Stimulated activated CD4-positive, alpha-beta T cell treated with anti-CD3 and anti-CD28 coated beads, Interleukin-12 subunit alpha, Interleukin-12 subunit beta, amount 100 ng/mL, for 48 hours (primary cell): ENCODE results near the gene TIMM9.
"Not testable (repeated sequence)": the region's sequence is repeated elsewhere in the genome, so short reads cannot be mapped to it uniquely, and the experiment has no call there.

Experiments
- DNase-seq, 3 donors: peaks; one replicate each; pipeline ENCODE4 v3.0.0-alpha.2; 2020; ENCODE audit warnings: low read depth in 2 of 3, low spot score in 1 of 3

Gene TIMM9, protein sequence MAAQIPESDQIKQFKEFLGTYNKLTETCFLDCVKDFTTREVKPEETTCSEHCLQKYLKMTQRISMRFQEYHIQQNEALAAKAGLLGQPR

DNA sequence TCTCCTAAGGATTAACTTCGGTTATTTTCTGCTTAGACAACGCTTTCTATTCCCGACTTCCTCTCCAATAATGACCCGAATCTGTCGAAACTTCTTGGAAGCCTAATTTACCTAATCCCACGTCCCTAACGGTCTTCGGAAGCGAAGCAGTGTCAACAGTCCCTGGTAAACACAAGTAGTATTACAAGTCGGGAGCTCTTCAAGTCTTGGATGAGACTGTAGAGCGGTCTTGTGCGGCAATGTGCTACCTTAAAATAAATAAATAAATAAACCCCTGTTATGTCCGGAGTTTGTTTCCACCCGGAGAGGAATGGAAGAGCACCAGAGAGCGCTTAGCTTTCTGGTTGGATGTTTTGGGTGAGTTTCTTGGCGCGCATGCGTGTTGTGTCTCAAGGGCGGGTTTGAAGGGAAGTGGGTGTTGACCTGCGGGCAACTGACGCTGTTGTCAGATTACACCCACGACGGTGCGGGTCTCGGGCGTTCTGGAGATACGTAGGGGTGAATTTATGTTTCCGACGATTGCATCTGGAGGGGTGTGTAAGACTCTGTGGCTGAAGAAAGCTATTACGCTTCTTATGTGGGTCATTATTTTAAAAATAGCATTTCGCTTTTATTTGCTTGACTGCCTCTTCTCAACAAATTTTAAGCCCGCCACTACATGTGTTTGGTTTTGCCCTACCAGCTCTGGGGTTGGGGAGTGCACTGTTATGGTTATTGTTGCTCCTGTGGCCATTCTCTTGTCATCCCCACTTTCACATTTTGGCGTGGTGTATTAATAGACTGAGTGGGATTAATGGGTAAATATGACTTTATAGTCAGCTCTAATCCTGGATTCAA is at the start of gene TIMM9, which contains the start of gene KIAA0586:
TIMM9 (minus strand) TSS at position 251 of the 837 bp plus-strand sequence. CDS start 15,586 bp downstream, outside the sequence.
KIAA0586 (plus strand) TSS at position 439 of the 837 bp plus-strand sequence. CDS start 546 bp downstream, outside the sequence.
- peak; percentile 93 to 95 (median 94) for DNase-seq

DNA sequence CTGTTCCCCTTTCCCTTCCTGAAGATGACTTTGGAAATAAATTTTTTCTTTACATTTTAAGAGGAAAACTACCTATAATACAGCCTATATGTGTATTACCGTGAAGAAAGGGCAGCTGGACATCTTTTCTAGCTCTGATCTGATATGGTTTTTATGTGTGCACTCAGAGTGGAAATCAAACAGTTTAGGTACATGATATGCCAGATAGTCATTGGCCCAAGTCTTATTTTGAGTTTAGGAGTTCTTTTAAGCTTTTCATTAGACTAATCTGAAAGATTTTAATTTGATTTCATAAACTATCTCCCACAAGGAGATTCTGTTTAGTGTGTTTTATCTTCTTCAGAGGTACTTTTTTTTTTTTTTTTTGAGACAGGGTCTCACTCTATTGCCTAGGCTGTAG is 49.0 kb upstream of the TIMM9 start:
- DNase-seq, result no peak

DNA sequence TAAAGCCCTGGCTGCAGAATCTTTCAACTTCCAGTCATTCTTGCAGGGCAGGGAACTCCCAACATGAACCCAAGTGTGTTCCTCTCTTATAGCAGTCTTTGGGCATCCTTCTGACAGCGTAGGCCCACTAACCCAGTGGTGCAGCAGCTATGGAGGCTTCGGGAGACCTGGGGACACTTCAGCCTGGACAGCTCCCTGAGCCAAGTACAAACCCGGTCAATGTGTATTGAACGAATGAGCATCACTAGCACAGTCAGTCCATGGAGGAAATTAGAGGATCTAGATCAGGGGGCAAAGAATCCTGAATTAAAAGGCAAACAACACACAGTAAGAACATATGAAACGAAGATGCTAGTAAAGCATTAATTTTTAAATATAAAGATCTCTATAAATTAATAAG is 42.0 kb upstream of the TIMM9 start:
- DNase-seq, result no peak

DNA sequence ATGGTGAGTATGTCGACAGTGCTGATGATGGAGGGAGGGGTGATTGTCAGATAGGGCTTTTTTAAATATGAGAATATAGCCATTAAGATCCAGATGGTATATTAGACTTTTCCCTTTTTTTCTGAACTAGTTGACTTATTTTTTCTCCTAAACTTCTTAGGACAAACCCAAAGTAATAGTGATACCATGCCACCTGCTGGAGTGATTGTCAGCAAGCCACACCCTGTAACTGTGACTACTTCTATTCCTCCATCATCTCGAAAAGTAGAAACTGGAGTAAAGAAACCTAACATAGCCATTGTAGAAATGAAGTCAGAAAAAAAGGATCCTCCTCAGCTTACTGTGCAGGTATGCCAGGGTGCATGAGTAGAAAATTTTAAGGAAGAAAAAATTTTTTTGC is 40.2 kb upstream of the TIMM9 start:
- no peak for DNase-seq

DNA sequence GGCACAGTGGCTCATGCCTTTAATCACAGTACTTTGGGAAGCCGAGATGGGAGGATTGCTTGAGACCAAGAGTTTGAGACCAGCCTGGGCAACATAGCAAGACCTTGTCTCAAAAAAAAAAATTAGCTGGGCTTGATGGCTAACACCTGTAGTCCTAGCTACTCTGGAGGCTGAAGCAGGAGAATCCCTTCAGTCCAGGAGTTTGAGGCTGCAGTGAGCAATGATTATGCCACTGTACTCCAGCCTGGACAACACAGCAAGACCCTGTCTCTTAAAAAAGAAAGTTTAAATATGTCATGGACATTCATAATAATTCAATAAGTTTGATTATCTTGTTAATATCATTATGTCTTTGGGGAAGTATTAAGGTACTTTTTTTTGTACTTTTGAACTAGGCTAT is 39.1 kb upstream of the TIMM9 start:
- DNase-seq, result no peak

DNA sequence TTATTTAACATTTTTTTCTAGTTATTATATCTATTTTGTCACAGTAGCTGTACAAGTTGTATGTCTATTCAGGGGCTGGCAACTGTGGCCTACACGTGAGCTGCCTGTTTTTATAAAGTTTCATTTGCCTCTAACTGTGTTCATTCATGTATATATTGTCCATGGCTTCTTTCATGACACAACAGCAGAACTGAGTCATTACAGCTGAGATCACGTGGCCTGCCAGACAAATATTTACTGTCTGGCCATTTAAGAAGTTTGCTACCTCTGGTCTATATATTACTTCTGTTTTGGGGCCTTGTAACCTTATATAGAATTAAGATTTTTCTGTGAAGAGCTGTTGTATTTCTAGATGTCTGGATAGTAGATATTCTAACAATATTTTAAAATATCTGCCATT is 38.1 kb upstream of the TIMM9 start:
- DNase-seq, result no peak

DNA sequence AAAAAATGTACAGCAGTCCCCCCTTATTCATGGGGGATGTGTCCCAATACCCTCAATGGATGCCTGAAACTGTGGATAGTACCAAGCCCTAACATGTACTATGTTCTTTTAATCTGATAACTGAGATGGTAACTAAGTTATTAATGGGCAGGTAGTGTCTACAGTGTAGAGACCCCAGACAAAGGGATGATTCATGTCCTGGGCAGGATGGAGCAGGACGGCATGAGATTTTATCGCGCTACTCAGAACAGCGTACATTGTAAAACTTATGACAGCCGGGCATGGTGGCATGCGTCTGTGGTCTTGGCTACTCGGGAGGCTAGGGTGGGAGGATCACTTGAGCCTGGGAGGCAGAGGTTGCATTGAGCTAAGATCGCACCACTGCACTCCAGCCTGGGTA is 37.3 kb upstream of the TIMM9 start:
- DNase-seq, result no peak

DNA sequence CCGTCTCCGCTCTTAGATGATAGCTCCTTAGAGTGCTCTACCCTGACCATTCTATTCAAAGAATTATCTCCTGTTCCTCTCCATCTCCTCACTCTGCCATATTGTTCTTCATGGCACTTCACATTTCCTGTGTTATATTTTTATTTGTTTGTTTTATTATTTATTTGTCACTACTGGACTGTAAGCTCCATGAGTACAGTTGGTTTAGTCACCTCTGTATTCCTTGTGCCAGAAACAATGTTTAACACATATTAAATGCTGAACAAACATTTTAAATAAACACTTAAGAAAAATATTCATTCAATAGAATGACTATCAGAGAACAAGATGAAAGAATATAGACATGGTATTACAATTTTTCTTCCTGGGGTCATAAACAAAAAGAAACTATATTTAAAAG is 35.8 kb upstream of the TIMM9 start:
- no peak for DNase-seq

DNA sequence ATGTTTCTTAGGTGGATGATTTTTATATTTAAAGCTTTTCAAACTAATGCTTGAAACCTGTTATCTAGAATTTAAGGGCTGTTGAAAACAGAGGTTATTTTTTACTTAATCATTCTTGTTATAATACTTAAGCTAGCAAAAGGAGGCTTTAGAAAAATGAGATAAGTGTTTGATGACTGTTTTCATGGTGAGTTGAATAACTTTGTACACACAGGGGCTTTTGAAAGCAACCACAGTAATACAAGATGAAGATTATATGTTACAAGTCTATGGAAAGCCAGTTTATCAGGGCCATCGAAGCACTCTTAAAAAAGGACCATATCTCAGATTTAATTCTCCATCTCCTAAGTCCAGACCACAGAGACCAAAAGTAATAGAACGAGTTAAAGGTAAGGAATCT is 33.4 kb upstream of the TIMM9 start:
- no peak for DNase-seq

DNA sequence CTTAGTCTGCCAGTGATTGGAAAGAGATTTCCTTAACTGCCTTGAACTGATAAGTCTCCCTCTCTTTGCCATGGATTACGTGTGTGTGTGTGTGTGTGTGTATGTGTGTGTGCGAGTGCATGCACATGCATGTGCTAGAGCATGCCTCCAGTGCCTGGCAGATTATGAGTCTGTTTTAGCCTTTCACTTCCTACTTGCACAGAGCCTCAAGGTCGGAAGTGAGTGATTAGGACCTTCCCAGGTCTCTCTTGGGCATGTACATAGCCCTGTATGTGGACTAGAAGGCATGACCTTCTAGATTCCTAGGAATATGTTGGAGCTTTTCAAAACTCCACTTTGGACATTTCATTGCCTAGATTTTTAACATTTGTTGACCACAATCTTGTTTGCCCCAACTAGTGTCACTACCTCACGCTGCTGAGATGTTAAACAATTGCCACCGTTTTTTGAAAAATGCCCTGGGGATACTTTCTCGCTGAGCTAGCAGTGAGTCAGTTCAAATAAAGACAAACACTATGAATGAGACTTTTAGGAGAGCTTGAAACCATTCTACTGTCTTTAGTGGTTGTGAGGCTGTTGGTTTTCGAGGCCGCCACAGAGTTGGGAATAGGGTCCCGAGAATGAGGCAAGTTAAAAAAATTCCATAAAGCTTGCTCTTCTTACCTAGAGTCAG is 28.4 kb upstream of the TIMM9 start:
- DNase-seq, result no peak

DNA sequence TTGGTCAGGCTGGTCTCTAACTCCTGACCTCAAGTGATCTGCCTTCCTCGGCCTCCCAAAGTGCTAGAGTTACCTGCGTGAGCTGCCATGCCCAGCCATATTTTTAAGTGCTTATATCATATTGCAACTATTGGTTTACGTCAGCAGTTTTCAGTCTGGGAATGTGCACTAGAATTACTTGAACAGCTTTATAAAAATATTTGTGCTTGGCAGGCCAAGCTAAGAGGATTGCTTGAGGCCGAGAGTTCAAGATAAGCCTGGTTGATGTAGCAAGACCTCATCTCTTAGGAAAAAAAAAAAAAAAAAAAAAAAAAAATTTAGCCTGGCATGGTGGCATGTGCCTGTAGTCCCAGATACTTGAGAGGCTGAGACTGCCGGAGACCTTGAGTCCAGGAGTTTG is 17.3 kb upstream of the TIMM9 start:
- no peak for DNase-seq

DNA sequence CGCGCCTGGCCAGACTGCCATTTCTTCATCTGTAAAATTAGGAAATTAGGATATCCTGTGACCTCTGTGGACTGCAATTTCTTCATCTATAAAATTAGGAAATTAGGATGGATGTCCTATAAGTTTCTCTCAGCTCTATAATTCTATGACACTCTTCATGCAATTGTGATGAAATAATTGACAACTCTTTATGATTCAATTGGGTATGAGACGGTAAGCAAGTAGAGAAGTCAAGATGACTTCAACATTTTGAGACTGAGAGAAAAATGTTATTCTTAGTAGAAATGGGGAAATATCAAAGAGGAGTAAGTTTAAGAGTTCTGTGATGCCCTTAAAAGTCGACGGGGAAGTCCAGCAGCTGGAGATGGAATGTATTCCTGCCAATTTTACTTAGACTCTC is 12.1 kb upstream of the TIMM9 start:
- no peak for DNase-seq

DNA sequence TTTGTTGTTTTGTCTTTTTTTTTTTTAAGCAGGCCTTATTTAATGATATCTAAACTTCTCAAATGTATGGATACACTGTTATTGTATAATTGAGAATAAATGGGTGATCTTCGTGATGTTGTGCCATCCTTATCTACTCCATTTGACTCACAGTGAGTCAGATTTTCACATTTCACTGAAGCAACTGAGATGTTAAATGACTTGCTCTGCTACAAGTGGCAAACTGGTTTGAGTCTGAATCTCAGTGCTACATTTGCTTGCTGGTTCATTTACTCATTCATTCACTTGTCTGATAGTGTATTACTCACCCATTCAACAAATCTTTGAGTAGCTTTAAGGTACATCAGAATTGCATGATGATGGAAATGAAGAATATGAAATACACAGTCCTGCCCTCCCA is 2.8 kb upstream of the TIMM9 start:
- DNase-seq, result peak in 1 of 3 donors; percentile 19

DNA sequence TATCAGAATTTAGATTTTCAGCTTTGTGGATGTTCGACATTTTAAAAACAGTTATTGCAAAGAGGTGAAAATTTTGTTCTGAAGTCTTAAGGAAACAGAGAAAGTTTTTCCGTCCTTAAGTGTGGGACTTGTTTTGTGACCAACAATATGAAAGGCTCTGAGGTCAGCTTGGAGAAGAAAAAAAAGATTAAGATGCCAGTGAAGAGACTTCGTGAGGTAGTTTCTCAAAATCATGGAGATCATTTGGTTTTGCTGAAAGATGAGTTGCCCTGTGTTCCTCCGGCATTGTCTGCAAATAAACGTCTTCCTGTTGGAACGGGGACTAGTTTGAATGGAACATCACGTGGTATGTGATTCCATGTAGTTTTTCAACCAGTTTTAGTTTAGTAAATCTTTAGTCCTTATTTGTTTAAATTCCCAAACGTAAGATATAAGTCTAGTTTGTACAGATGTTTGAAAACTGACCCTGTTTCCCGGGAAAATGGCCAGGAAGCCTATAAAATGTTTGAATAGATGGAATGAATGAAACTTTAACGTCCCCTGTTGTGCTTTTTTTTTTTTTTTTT is 870 bp upstream of the TIMM9 start:
- DNase-seq, result no peak

DNA sequence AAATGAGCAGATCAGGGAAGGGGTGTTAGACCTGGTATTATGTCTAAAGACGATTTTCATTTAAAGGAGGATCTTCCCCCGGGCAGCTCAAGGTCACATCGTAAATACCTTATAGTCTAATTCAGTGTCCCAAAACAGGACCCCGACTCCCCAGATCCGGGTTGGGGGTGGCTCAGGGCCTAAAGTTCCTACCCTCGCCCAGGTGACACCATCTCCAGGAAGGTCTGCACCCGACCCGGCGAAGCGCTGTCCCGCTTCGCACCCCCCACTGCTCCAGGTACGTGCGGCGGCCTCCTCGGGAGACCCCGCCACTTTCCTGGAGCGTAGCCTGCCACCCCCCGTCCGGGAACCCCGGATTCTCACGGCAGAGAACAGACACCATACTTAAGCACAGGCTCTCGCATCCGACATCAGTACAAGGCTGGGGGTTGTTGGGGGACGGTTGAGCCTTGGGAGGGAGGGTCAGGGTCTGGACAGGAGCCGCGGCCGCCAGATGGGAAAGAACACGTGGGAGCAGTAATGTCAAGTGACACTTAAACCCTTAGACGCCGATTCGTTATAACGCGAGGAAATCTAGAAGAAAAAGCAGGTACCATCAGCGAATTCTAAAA is 556 bp downstream of the TIMM9 start:
- peak; percentile 14 to 55 (median 45) for DNase-seq

DNA sequence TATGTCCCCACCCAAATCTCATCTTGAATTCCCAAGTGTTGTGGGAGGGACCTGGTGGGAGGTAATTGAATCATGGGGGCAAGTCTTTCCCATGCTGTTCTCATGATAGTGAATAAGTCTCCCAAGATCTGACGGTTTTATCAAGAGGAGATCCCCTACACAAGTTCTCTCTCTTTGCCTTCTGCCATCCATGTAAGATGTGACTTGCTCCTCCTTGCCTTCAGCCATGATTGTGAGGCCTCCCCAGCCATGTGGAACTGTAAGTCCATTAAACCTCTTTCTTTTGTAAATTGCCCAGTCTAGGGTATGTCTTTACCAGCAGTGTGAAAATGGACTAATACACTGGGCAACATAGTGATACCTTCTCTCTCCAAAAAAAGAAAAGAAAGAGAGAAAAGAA is 10.4 kb downstream of the TIMM9 start:
- DNase-seq, result not testable (repeated sequence)

DNA sequence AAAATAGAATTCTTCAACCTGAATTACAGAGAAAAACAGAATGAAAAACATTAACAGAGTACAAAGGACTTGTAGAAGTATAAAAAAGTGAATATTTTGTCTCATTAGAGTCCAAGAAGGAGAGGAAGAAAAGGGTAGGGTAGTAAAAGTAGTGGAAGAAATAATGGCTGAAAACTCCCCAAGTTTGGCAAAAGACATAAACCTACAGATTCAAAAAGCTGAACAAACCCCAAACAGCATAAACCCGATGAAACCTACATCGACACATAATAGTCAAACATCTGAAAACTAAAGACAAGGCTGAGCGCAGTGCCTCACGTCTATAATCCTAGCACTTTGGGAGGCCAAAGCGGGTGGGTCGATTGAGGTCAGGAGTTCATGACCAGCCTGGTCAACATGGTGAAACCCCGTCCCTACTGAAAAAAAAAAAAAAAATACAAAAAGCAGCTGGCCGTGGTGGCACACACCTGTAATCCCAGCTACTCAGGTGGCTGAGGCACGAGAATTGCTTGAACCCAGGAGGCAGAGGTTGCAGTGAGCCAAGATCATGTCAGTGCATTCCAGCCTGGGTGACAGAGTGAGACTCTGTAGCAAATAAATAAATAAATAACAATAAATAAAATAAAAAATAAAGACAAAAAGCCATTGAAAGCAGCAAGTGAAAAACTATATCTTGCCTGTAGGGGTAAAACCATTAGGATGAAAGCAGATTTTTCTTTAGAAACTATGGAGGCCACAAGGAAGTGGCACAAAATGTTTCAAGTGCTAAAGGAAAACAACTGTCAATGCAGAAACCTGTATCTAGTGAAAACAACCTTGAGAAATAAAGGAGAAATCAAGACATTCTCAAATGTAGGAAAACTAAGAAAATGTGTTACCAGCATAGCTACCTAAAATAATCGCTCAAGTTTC is 11.4 kb downstream of the TIMM9 start:
- DNase-seq, result no peak

DNA sequence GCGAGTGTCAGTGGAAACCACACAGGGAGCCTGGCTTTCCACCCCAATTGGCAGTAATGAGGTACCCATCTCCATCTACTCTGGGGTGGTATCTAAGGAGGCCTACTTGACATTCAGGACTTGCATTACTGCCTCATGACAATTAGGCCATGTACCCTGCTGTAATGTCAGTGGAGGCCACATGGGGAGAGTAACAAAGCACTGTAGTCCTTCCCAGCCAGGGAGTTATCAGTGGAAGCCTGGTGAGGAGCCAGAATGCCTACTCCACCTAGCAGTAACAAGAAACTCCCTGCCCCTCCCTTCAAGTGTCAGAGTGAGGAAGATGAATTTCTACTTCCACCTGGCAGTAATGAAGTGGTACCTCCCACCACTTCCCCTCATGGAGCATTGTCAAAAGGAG is 12.5 kb downstream of the TIMM9 start:
- no peak for DNase-seq

DNA sequence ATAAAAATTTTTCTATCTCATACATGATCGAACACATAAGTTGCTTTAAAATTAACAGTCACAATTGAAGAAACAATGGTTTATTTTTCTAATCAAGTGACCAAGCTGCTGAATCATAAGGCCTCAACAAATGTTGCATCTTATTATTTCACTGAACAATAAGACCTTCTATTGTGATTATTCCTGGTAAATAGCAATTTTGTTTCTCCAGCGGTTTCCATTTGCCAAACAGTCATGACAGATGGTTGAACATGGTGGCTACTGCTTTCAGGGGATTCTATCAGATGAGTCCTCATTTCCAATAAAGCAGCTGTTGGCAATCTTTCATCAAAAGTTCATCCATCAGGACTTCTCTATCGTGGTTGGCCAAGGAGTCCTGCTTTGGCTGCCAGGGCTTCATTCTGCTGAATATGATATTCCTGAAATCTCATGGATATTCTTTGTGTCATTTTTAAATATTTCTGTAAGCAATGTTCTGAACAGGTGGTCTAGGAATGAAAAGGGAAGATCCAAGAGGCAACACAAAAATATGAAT is 18.6 kb downstream of the TIMM9 start:
- DNase-seq, result no peak

DNA sequence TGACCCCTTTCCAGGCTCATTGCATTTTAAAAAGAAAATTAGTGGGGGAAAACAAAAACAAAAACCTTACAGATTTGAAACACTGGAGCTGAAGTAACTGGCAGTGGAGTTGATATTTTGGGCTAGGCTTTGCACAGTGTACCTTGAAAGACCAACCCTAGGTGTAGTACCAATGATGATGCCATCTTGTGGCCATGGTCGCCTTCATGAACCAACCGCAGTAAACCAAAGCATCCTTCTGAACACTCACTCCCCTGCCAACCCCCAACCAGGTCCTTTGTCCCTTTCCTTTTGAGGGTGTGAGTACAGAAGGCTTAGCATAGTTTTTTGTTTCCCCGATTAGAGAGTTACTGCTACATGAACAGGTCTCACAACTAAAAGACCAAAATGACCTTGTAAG is 25.7 kb downstream of the TIMM9 start:
- no peak for DNase-seq
